OCI-LY1 (cell line): ENCODE measurements around the gene TOGARAM2.

ENCODE experiments used
- H2AFZ ChIP-seq: fragments of 200-600 bp; sonication (generic), shearing (Covaris generic); 2 replicates; pipeline ENCODE4 v1.6.0; 2014; ENCODE audit warnings: antibody characterized with exemption, mild to moderate bottlenecking, low read length
- H3F3A ChIP-seq: fragments of 200-600 bp; sonication (generic), shearing (Covaris generic); 2 replicates; pipeline ENCODE4 v1.6.0; 2014; ENCODE audit warnings: mild to moderate bottlenecking, antibody characterized with exemption, low read length, moderate library complexity; ENCODE audit not compliant: insufficient read depth
- H3K27ac ChIP-seq: fragments of 200-600 bp; sonication (generic); 2 replicates; pipeline ENCODE4 v1.5.1; 2014; ENCODE audit warnings: low read length, mixed run types, mild to moderate bottlenecking, low read depth; ENCODE audit not compliant: poor library complexity, severe bottlenecking
- H3K27me3 ChIP-seq: fragments of 200-600 bp; sonication (generic); 2 replicates; pipeline ENCODE4 v1.6.0; 2014; ENCODE audit warnings: antibody characterized with exemption, mild to moderate bottlenecking, low read length, moderate library complexity; ENCODE audit not compliant: insufficient read depth
- H3K36me3 ChIP-seq: fragments of 200-600 bp; sonication (generic); 2 replicates; pipeline ENCODE4 v1.6.1; 2014; ENCODE audit warnings: mild to moderate bottlenecking, antibody characterized with exemption, low read length, moderate library complexity, mixed read lengths; ENCODE audit not compliant: insufficient read depth
- H3K4me1 ChIP-seq: fragments of 200-600 bp; sonication (generic); 2 replicates; pipeline ENCODE4 v1.5.1; 2014; ENCODE audit warnings: mild to moderate bottlenecking, low read length, moderate library complexity; ENCODE audit not compliant: insufficient read depth, severe bottlenecking
- H3K4me2 ChIP-seq: fragments of 200-600 bp; sonication (generic), shearing (Covaris generic); 2 replicates; pipeline ENCODE4 v1.6.1; 2014; ENCODE audit warnings: low read length
- H3K4me3 ChIP-seq: fragments of 200-600 bp; sonication (generic); 2 replicates; pipeline ENCODE4 v1.5.1; 2014; ENCODE audit warnings: low read length, low read depth, mild to moderate bottlenecking, mixed read lengths; ENCODE audit not compliant: poor library complexity, severe bottlenecking
- H3K79me2 ChIP-seq: fragments of 200-600 bp; shearing (Covaris generic); 2 replicates; pipeline ENCODE4 v1.6.1; 2016; ENCODE audit warnings: mixed run types, low read length, mixed read lengths; ENCODE audit not compliant: insufficient read depth
- H3K9ac ChIP-seq: fragments of 200-600 bp; sonication (generic), shearing (Covaris generic); 2 replicates; pipeline ENCODE4 v1.6.1; 2014; ENCODE audit warnings: mild to moderate bottlenecking, low read length, mixed read lengths
- H3K9me2 ChIP-seq: fragments of 200-600 bp; sonication (generic), shearing (Covaris generic); 2 replicates; pipeline ENCODE4 v1.6.1; 2014; ENCODE audit warnings: low read depth, mild to moderate bottlenecking, low read length, mixed read lengths
- H3K9me3 ChIP-seq: fragments of 200-600 bp; shearing (Covaris generic); 2 replicates; pipeline ENCODE4 v1.6.1; 2014; ENCODE audit warnings: low read length, mixed read lengths
- H4K20me1 ChIP-seq: fragments of 200-600 bp; sonication (generic), shearing (Covaris generic); 2 replicates; pipeline ENCODE4 v1.6.0; 2016; ENCODE audit warnings: mild to moderate bottlenecking, low read length; ENCODE audit not compliant: insufficient read depth
- EZH2 ChIP-seq: fragments of 200-600 bp; sonication (generic), shearing (Covaris generic); IDR thresholded peaks from 2 replicates; pipeline ENCODE4 v1.8.0; 2017; ENCODE audit warnings: borderline replicate concordance, mixed run types, mild to moderate bottlenecking, antibody characterized with exemption, low read length, moderate library complexity, mixed read lengths
- TF ChIP-seq, protein P1 (sequence below): fragments of 200-600 bp; sonication (generic), shearing (Covaris generic); IDR thresholded peaks from 2 replicates; pipeline ENCODE4 v1.5.1; 2017; ENCODE audit warnings: mild to moderate bottlenecking, antibody characterized with exemption, low read length, moderate library complexity, mixed read lengths

Gene TOGARAM2

DNA sequence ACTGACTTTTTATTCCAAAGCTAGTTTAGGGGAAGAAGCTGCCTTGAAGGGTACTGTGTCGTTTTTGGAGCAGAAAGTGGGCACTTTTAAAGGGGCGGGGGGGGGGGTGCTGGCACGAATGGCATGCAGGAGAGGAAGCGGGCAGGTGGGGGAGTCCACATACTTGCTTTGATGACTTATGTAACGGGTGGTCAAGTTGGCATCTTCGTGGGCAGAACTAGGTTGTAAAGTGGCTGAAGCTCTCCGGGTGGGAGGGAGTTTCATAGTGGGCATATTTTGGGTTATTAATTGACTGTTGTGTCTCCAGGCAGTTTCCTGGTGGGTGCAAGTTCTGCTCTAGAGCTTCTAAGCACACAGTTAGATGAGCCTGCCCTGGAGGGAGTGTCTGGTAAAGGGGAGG lies 73.3 kb downstream of the TOGARAM2 start:
- Histone ChIP-seq H3K4me3 (no peak overlapping the region), H3K9me3 (no peaks in the 10 kb centered on the region), H2AFZ (no peak overlapping the region), H3K36me3 (no peaks in the 10 kb centered on the region), H3K27me3 (no peaks in the 10 kb centered on the region), H3K9me2 (no peaks in the 10 kb centered on the region), H4K20me1 (no peaks in the 10 kb centered on the region), H3K79me2 (no peaks in the 10 kb centered on the region), H3K9ac (no peak overlapping the region), H3K4me1 (no peaks in the 10 kb centered on the region), H3K27ac (no peak overlapping the region), H3K4me2 (no peak overlapping the region), H3F3A (no peaks in the 10 kb centered on the region)
- TF ChIP-seq EZH2 = no peak
- TF ChIP-seq, protein P1, sequence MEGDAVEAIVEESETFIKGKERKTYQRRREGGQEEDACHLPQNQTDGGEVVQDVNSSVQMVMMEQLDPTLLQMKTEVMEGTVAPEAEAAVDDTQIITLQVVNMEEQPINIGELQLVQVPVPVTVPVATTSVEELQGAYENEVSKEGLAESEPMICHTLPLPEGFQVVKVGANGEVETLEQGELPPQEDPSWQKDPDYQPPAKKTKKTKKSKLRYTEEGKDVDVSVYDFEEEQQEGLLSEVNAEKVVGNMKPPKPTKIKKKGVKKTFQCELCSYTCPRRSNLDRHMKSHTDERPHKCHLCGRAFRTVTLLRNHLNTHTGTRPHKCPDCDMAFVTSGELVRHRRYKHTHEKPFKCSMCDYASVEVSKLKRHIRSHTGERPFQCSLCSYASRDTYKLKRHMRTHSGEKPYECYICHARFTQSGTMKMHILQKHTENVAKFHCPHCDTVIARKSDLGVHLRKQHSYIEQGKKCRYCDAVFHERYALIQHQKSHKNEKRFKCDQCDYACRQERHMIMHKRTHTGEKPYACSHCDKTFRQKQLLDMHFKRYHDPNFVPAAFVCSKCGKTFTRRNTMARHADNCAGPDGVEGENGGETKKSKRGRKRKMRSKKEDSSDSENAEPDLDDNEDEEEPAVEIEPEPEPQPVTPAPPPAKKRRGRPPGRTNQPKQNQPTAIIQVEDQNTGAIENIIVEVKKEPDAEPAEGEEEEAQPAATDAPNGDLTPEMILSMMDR = no peak

DNA sequence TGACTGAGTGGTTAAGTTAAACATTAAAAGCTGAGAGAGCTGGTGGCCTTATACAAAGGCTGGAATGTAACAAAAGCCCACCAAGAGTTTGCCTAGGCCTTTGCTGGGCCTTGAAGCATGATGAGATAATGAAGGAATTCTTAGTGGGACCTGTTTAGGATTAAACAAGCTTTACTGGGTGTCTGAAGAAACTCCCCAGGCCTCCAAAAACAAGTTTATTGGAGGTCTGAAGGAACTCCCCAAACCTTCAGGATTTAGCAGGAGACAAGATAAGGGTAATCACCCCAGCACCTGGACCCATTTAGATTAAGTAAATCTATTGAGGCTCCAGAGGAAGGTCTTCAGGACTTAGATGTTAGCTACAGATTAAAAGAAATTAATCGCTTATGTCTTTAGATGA lies 74.5 kb downstream of the TOGARAM2 start:
- Histone ChIP-seq H3K4me1 (no peaks in the 10 kb centered on the region), H4K20me1 (no peaks in the 10 kb centered on the region), H3K4me2 (no peak overlapping the region), H3K79me2 (no peaks in the 10 kb centered on the region), H3K27me3 (no peaks in the 10 kb centered on the region), H2AFZ (no peak overlapping the region), H3K9me3 (no peaks in the 10 kb centered on the region), H3F3A (no peaks in the 10 kb centered on the region), H3K4me3 (no peak overlapping the region), H3K27ac (no peak overlapping the region), H3K9ac (no peak overlapping the region), H3K36me3 (no peaks in the 10 kb centered on the region), H3K9me2 (no peaks in the 10 kb centered on the region)
- TF ChIP-seq, protein P1 = no peak
- no peak for TF ChIP-seq EZH2

DNA sequence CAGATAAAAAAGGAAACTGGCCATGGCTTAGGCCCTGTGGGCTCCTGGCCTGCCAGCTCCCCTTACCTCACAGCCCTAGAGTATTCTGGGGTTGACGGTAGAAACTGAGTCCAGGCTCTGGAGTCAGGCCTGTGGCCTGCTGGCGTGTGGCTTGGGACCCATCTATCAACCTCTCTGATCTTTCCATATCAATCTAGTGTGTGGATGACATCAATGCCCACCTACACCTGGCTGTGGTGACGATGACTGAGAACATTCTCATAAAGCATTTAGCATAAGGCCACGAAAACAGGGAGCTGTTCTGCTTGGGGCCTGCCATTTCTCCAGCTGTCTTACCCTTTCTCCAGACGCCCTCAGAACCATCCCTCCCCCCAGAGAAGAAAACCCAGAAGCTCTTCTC lies 75.4 kb downstream of the TOGARAM2 start:
- H3K27me3 ChIP-seq = no peaks in the 10 kb centered on the region
- no peak for TF ChIP-seq EZH2
- TF ChIP-seq, protein P1 = no peak
- no peak overlapping the region for H3K4me2 ChIP-seq
- no peaks in the 10 kb centered on the region for H3K9me2 ChIP-seq
- H3K9ac ChIP-seq = no peak overlapping the region
- no peaks in the 10 kb centered on the region for H3K4me1 ChIP-seq
- H3K36me3 ChIP-seq = no peaks in the 10 kb centered on the region
- H4K20me1 ChIP-seq = no peaks in the 10 kb centered on the region
- H3K79me2 ChIP-seq = no peaks in the 10 kb centered on the region
- no peak overlapping the region for H2AFZ ChIP-seq
- H3K4me3 ChIP-seq = no peak overlapping the region
- no peak overlapping the region for H3K27ac ChIP-seq
- H3K9me3 ChIP-seq = no peaks in the 10 kb centered on the region
- H3F3A ChIP-seq = no peaks in the 10 kb centered on the region
